ENCODE data around the gene CASP8. TPM values are rescaled to one million over a fixed set of nuclear protein-coding genes. Genes with fewer than 3 reads are reported as not detected.
A peak's percentile ranks its signal among the peaks of the same experiment; 100 is the strongest.

Gene CASP8
- total and polyA plus RNA-seq, 2 experiments from 2014 or later: 17.1 to 24.4 TPM

DNA sequence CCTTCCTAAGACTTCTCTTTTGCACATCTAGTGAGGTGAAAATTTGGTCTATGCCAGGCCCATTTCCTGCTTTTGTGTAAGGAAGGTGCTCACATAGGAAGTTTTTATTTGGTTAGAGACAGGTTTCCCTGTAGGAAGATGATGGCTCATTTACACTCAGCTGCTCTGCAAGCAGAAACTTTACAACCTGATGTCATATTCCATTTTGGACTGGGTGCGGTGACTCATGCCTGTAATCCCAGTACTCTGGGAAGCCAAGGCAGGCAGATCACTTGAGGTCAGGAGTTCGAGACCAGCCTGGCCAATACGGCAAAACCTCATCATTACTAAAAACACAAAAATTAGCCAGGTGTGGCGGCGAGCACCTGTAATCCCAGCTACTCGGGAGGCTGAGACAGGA, 41.6 kb upstream of the CASP8 start:
- TF ChIP-seq EZH2phosphoT487 (IDR thresholded peaks at IDR 0.05; ENCODE audit: low read depth, severe bottlenecking, unreplicated experiment): no peak
- TF ChIP-seq, protein P1, sequence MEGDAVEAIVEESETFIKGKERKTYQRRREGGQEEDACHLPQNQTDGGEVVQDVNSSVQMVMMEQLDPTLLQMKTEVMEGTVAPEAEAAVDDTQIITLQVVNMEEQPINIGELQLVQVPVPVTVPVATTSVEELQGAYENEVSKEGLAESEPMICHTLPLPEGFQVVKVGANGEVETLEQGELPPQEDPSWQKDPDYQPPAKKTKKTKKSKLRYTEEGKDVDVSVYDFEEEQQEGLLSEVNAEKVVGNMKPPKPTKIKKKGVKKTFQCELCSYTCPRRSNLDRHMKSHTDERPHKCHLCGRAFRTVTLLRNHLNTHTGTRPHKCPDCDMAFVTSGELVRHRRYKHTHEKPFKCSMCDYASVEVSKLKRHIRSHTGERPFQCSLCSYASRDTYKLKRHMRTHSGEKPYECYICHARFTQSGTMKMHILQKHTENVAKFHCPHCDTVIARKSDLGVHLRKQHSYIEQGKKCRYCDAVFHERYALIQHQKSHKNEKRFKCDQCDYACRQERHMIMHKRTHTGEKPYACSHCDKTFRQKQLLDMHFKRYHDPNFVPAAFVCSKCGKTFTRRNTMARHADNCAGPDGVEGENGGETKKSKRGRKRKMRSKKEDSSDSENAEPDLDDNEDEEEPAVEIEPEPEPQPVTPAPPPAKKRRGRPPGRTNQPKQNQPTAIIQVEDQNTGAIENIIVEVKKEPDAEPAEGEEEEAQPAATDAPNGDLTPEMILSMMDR (IDR thresholded peaks at IDR 0.05; ENCODE audit: poor library complexity): no peak
- TF ChIP-seq EZH2 (IDR thresholded peaks at IDR 0.05; ENCODE audit: borderline replicate concordance): no peak
- Histone ChIP-seq H3K79me2 (no peaks in the 10 kb centered on the region), H3K27me3 (no peaks in the 10 kb centered on the region), H3K27ac (peak overlapping the region; percentile 18), H3K4me3 (no peak overlapping the region), H3K9me3 (ENCODE audit: low read depth) (no peaks in the 10 kb centered on the region), H4K20me1 (ENCODE audit: insufficient read depth, poor library complexity, severe bottlenecking) (no peaks in the 10 kb centered on the region), H3K36me3 (replicated peaks; ENCODE audit: insufficient read depth, low read depth) (no peaks in the 10 kb centered on the region), H2AFZ (no peak overlapping the region), H3K4me1 (ENCODE audit: insufficient read depth) (peaks cover 13% of the 10 kb centered on the region), H3K9me2 (replicated peaks; ENCODE audit: insufficient read depth) (no peaks in the 10 kb centered on the region), H3K4me2 (no peak overlapping the region)
- DNase-seq (ENCODE audit: low spot score): no peak
- WGBS (ENCODE audit: low lambda C conversion rate, missing lambda C conversion rate): 95% methylated on average over 6 of the region's 6 CpGs

- Histone ChIP-seq H3K4me3 (no peak overlapping the region), H3K27ac (peak overlapping the region; percentile 18), H3K4me2 (peak overlapping the region; percentile 47), H3K36me3 (replicated peaks; ENCODE audit: insufficient read depth, low read depth) (no peaks in the 10 kb centered on the region), H3K9me2 (replicated peaks; ENCODE audit: insufficient read depth) (no peaks in the 10 kb centered on the region), H3K9me3 (ENCODE audit: low read depth) (no peaks in the 10 kb centered on the region), H4K20me1 (ENCODE audit: insufficient read depth, poor library complexity, severe bottlenecking) (no peaks in the 10 kb centered on the region), H3K4me1 (ENCODE audit: insufficient read depth) (peaks cover 13% of the 10 kb centered on the region), H3K27me3 (no peaks in the 10 kb centered on the region), H2AFZ (no peak overlapping the region), H3K79me2 (no peaks in the 10 kb centered on the region)
- TF ChIP-seq EZH2 (IDR thresholded peaks at IDR 0.05; ENCODE audit: borderline replicate concordance) (no peak), EZH2phosphoT487 (IDR thresholded peaks at IDR 0.05; ENCODE audit: low read depth, severe bottlenecking, unreplicated experiment) (no peak)
- TF ChIP-seq, protein P1 (IDR thresholded peaks at IDR 0.05; ENCODE audit: poor library complexity): no peak
- WGBS (ENCODE audit: low lambda C conversion rate, missing lambda C conversion rate): 85% methylated on average over 5 of the region's 5 CpGs
- DNase-seq (ENCODE audit: low spot score): no peak
These were observed 40.8 kb upstream of the CASP8 start for GRCh38 chr2:201219328-201220096.

DNA sequence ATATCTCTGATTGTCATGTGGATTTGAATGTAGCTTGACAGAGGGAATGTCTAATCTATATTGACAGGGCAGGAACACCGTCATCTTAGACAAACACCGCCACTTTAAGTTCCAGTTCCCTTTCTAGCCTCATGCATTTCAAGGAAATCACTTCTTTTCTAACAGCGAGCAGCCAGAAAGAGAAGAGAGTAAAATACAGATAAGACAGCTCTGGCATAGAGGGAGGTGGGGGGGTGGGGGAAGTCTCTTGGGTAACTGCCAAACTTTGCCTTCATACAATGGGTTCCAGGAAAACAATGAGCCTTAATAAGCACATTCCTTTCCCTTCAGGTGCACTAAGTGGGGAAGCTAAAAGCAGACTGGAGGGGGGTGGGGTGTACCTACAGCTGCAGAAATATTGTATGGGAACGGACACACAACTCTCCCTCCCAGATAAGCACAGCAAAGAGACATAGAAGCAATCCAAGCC, 40.2 kb upstream of the CASP8 start:
- TF ChIP-seq, protein P1 (IDR thresholded peaks at IDR 0.05; ENCODE audit: poor library complexity): no peak
- TF ChIP-seq EZH2 (IDR thresholded peaks at IDR 0.05; ENCODE audit: borderline replicate concordance): no peak
- TF ChIP-seq EZH2phosphoT487 (IDR thresholded peaks at IDR 0.05; ENCODE audit: low read depth, severe bottlenecking, unreplicated experiment): no peak
- no peaks in the 10 kb centered on the region for H4K20me1 ChIP-seq (ENCODE audit: insufficient read depth, poor library complexity, severe bottlenecking)
- no peaks in the 10 kb centered on the region for H3K9me3 ChIP-seq (ENCODE audit: low read depth)
- WGBS (ENCODE audit: low lambda C conversion rate, missing lambda C conversion rate): 22% methylated on average over 4 of the region's 4 CpGs
- H3K9me2 ChIP-seq (replicated peaks; ENCODE audit: insufficient read depth): no peaks in the 10 kb centered on the region
- no peaks in the 10 kb centered on the region for H3K36me3 ChIP-seq (replicated peaks; ENCODE audit: insufficient read depth, low read depth)
- H3K4me2 ChIP-seq: peak overlapping the region; percentile 47
- DNase-seq (ENCODE audit: low spot score): peak; percentile 41
- H3K79me2 ChIP-seq: no peaks in the 10 kb centered on the region
- H3K27me3 ChIP-seq: no peaks in the 10 kb centered on the region
- H3K4me3 ChIP-seq: no peak overlapping the region
- H2AFZ ChIP-seq: no peak overlapping the region
- H3K4me1 ChIP-seq (ENCODE audit: insufficient read depth): peaks cover 13% of the 10 kb centered on the region
- H3K27ac ChIP-seq: peak overlapping the region; percentile 18

Measured in hepatocyte (in vitro differentiated cells).